HFFc6 (cell line): Measurements from ENCODE around the gene STXBP2. TPM values are rescaled to one million over a fixed set of nuclear protein-coding genes. Genes with fewer than 3 reads are reported as not detected.

Experiments used
- DNase-seq: peaks from one replicate; pipeline ENCODE4 v3.0.0-alpha.2; 2018
- H3K27ac Mint-ChIP-seq: 2 replicates; pipeline ENCODE4 v1.8.0; 2020; ENCODE audit warnings: mild to moderate bottlenecking, mixed read lengths
- H3K27me3 Mint-ChIP-seq: 2 replicates; pipeline ENCODE4 v1.8.0; 2021; ENCODE audit warnings: mild to moderate bottlenecking, moderate library complexity, mixed read lengths; ENCODE audit not compliant: insufficient read depth
- H3K36me3 Mint-ChIP-seq: 2 replicates; pipeline ENCODE4 v1.8.0; 2021; ENCODE audit warnings: low read depth, mixed read lengths
- H3K4me1 Mint-ChIP-seq: 2 replicates; pipeline ENCODE4 v1.8.0; 2020; ENCODE audit warnings: low read depth, mixed read lengths
- H3K4me3 Mint-ChIP-seq: 2 replicates; pipeline ENCODE4 v1.8.0; 2020; ENCODE audit warnings: mild to moderate bottlenecking, moderate library complexity, mixed read lengths
- H3K9me3 Mint-ChIP-seq: 2 replicates; pipeline ENCODE4 v1.8.0; 2020; ENCODE audit warnings: mild to moderate bottlenecking, mixed read lengths
- CTCF ChIP-seq: fragments of 200-600 bp; sonication (generic); IDR thresholded peaks from 2 replicates; pipeline ENCODE4 v1.5.0; 2021; ENCODE audit warnings: antibody characterized with exemption, mild to moderate bottlenecking
- total RNA-seq, 6 experiments: library from RNA; stranded (reverse); fragmentation: NEBNext Ultra II Directional; extraction: Animal tissue kit (Norgen Biotek cat#: 25700); gene quantifications; 2 replicates in 1 of 6; 3 replicates in 5 of 6; pipeline ENCODE4 v1.2.3, GENCODE V29; 2021

Gene STXBP2
- total RNA-seq, 6 experiments from 2014 or later, result 1.8 to 6.7 (median 4.4) TPM

GRCh38 chr19:7678971-7679751 lies 42.3 kb downstream of the STXBP2 start:
- peaks cover 8% of the 10 kb centered on the region for H3K36me3 Mint-ChIP-seq
- H3K9me3 Mint-ChIP-seq, result peaks cover 5% of the 10 kb centered on the region
- no peak for DNase-seq
- peaks cover 15% of the 10 kb centered on the region for H3K27me3 Mint-ChIP-seq
- no peak overlapping the region for H3K4me3 Mint-ChIP-seq
- no peak overlapping the region for H3K27ac Mint-ChIP-seq
- peaks cover 12% of the 10 kb centered on the region for H3K4me1 Mint-ChIP-seq
- no peak for TF ChIP-seq CTCF

- TF ChIP-seq CTCF, result no peak
- Mint-ChIP-seq H3K27ac (no peak overlapping the region), H3K9me3 (no peaks in the 10 kb centered on the region), H3K27me3 (peaks cover 15% of the 10 kb centered on the region), H3K4me3 (peak overlapping the region; percentile 66), H3K4me1 (peaks cover 6% of the 10 kb centered on the region; the same call in 1 of the 2 replicates), H3K36me3 (peaks cover 5% of the 10 kb centered on the region; the same call in 1 of the 2 replicates)
- no peak for DNase-seq
These were observed 43.1 kb downstream of the STXBP2 start for GRCh38 chr19:7679771-7680605.

- peak within 1 kb of the TSS; percentile 89 for H3K4me3 Mint-ChIP-seq
- peak within 1 kb of the TSS; percentile 80 for H3K27ac Mint-ChIP-seq
- H3K4me1 Mint-ChIP-seq, result peaks cover 13% of the 10 kb centered on the region
- H3K9me3 Mint-ChIP-seq, result no peaks in the 10 kb centered on the region
- peak; percentile 61 for DNase-seq
- peaks cover 15% of the 10 kb centered on the region for H3K27me3 Mint-ChIP-seq
- peaks cover 5% of the 10 kb centered on the region; the same call in 1 of the 2 replicates for H3K36me3 Mint-ChIP-seq
- peak; percentile 96 for TF ChIP-seq CTCF
These were observed 43.9 kb downstream of the STXBP2 start, which contains the start of gene TRAPPC5 for GRCh38 chr19:7680606-7681339. Gene TRAPPC5 (plus strand): TSS chr19:7680833. CDS start chr19:7682254, 1,421 bp downstream.

- H3K4me1 Mint-ChIP-seq, result peaks cover 14% of the 10 kb centered on the region
- H3K27ac Mint-ChIP-seq, result peak overlapping the region; percentile 80
- peaks cover 5% of the 10 kb centered on the region; the same call in 1 of the 2 replicates for H3K36me3 Mint-ChIP-seq
- peak overlapping the region; percentile 89 for H3K4me3 Mint-ChIP-seq
- DNase-seq, result peak; percentile 55
- H3K27me3 Mint-ChIP-seq, result peaks cover 13% of the 10 kb centered on the region
- no peaks in the 10 kb centered on the region for H3K9me3 Mint-ChIP-seq
- TF ChIP-seq CTCF, result peak; percentile 73
These were observed 44.6 kb downstream of the STXBP2 start for GRCh38 chr19:7681340-7682174.
